HCT116 (cell line): ENCODE measurements around the gene GNB5.

Source experiments
- CTCF ChIP-seq, 3 experiments: fragments of 200-600 bp in 1 of 3; sonication (generic) in 1 of 3; IDR thresholded peaks in 2 of 3; conservative IDR thresholded peaks in 1 of 3; 2 replicates each; pipeline ENCODE4 v1.5.1; 2012 to 2017; ENCODE audit warnings: low read depth in 2 of 3, low read length in 2 of 3, antibody characterized with exemption in 1 of 3, borderline replicate concordance in 1 of 3, control low read depth in 1 of 3, mild to moderate bottlenecking in 1 of 3, mixed read lengths in 1 of 3, mixed run types in 1 of 3, moderate library complexity in 1 of 3; ENCODE audit not compliant: insufficient read depth in 1 of 3
- EZH2 ChIP-seq: fragments of 200-600 bp; sonication (generic); IDR thresholded peaks from 2 replicates; pipeline ENCODE4 v1.6.1; 2017; ENCODE audit warnings: antibody characterized with exemption, mixed run types
- EZH2phosphoT487 ChIP-seq: fragments of 200-600 bp; IDR thresholded peaks from 2 replicates; pipeline ENCODE4 v1.6.1; 2018; ENCODE audit warnings: antibody characterized with exemption, borderline replicate concordance
- MAX ChIP-seq: IDR thresholded peaks from 2 replicates; pipeline ENCODE4 v1.6.1; 2012
- POLR2A ChIP-seq: IDR thresholded peaks from 2 replicates; pipeline ENCODE4 v1.7.0; 2011; ENCODE audit warnings: borderline replicate concordance; ENCODE audit not compliant: insufficient read depth, insufficient read length; ENCODE audit errors: extremely low read depth
- POLR2AphosphoS5 ChIP-seq: IDR thresholded peaks from 2 replicates; pipeline ENCODE4 v1.6.1; 2011; ENCODE audit warnings: mild to moderate bottlenecking, low read depth, low read length, moderate library complexity
- RAD21 ChIP-seq: IDR thresholded peaks from 2 replicates; pipeline ENCODE4 v1.6.1; 2012; ENCODE audit warnings: low read depth, mild to moderate bottlenecking
- SP1 ChIP-seq: IDR thresholded peaks from 2 replicates; pipeline ENCODE4 v1.6.1; 2012; ENCODE audit warnings: low read depth
- SRF ChIP-seq: IDR thresholded peaks from 2 replicates; pipeline ENCODE4 v1.6.1; 2012; ENCODE audit warnings: low read depth
- TCF7L2 ChIP-seq: IDR thresholded peaks from 2 replicates; pipeline ENCODE4 v1.7.0; 2011; ENCODE audit warnings: borderline replicate concordance, inconsistent platforms; ENCODE audit not compliant: insufficient read depth, insufficient read length; ENCODE audit errors: extremely low read depth
- YY1 ChIP-seq: IDR thresholded peaks from 2 replicates; pipeline ENCODE4 v1.6.1; 2011; ENCODE audit warnings: low read length, low read depth, moderate library complexity, mild to moderate bottlenecking; ENCODE audit not compliant: insufficient replicate concordance; ENCODE audit errors: extremely low read depth
- ZBTB33 ChIP-seq: IDR thresholded peaks from 2 replicates; pipeline ENCODE4 v1.6.1; 2011; ENCODE audit warnings: mild to moderate bottlenecking, low read length, moderate library complexity; ENCODE audit not compliant: insufficient replicate concordance; ENCODE audit errors: extremely low read depth

GRCh38 chr15:52196891-52197290, 5.7 kb upstream of the GNB5 start:
- TF ChIP-seq POLR2AphosphoS5 = no peak
- TF ChIP-seq CTCF (IDR thresholded peaks at IDR 0.05 in 2 of 3, conservative IDR thresholded peaks at IDR 0.05 in 1 of 3; ENCODE audit: borderline replicate concordance in 1 of 3, insufficient read depth in 1 of 3, low read depth in 2 of 3, low read length in 2 of 3) = no peak
- no peak for TF ChIP-seq POLR2A
- no peak for TF ChIP-seq YY1
- TF ChIP-seq SP1 = no peak
- TF ChIP-seq EZH2 = no peak
- no peak for TF ChIP-seq SRF
- TF ChIP-seq EZH2phosphoT487 = no peak
- no peak for TF ChIP-seq RAD21
- no peak for TF ChIP-seq TCF7L2
- TF ChIP-seq MAX = no peak
- TF ChIP-seq ZBTB33 = no peak
